HG02798 (cell line): Measurements from ENCODE around the gene FHIT.

ENCODE experiments used
- ATAC-seq: cut with Tn5 transposase; IDR thresholded peaks from one replicate; pipeline ENCODE4 v1.9.1; 2021; ENCODE audit warnings: mild to moderate bottlenecking; ENCODE audit not compliant: unreplicated experiment, poor library complexity

The FHIT gene

DNA sequence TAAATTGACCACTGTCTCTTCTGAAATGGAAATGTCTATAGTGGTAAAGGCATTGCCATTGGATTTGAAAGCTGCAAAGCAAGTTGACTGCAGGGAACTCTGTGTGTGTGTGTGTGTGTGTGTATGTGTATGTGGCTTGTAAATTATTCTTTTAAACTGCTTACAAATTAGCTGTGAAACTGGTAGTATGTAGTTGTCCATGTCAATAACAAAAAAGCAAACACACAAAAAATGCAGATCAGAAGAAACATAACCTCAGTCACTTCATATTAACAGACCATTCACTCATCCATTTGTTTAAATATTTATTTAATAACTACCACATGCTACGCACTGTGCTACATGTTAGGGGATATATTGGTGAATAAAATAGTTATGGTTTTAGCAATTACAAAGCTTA, 837.7 kb downstream of the FHIT start:
- ATAC-seq: no peak

- no peak for ATAC-seq
Observed at GRCh38 chr3:60403866-60404265, 847.4 kb downstream of the FHIT start.

GRCh38 chr3:60402931-60403330, 848.3 kb downstream of the FHIT start:
- ATAC-seq: no peak

DNA sequence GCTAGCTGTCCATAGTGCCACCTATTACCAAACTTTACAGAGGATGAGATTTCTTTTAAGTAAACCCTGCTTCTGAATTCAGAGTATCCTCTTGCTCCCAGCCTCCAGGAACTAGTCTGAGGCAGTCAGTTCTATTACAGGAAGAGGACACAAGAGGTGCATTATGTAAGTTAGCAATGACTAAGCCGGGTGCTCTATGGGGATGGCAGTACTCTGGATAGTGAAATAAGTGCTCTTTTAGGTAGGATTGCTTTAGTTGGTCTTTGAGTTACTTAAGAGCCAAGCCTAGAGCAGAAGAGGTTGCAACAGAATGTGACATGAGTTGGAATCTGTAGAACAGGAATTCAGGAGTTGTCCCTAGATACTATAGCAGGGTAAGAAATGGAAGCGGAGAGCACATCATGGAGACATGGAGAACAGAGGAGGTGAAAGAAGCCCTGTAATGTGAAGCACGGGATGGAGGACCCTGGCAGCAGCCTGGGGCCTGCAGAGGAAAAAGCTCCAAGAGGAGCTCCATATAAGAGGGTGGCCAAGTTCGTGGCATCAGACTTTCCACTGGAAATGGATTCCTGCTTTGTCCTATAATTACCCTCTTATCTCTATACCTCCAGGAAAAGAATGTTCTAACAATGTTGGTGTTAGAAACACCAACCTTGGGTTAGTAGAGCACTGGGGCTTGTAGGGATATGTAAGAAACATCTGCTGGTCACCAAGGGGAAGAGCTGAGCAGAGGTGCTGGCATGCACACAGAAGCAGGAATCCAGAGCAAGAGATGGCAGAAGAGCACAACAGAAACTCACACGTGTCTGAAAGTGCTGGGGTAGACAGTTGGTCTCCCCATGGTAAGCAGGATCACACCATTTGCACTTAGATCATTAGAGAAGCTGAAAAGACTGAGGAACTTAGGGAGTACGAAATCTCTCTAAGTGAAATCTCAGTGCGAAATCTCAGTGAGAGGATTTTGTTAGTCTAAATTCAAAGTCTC, 851.1 kb downstream of the FHIT start:
- ATAC-seq: no peak

- ATAC-seq: no peak
Observed at GRCh38 chr3:60399292-60399691, 852.0 kb downstream of the FHIT start.

- ATAC-seq: no peak
Observed at GRCh38 chr3:60395173-60395762, 856.0 kb downstream of the FHIT start.

DNA sequence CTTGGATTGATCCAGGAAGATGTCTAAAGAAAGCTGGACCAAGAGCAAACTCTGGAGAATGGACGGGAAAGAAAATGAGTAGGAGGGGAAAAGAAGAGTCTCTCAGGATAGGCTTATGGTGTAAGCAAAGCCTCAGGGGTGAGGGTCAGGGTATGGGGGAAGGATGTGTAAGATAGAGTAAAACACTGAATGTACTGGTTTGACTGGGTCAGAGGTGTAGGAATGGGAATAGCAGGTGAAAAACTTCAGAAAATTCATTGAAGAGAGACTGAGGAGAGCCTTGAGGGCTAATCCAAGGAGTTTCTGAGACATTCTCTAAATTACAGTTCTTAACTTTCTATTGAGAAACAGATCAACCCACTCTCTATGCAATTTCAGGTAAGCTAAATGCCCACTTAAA, 857.3 kb downstream of the FHIT start:
- no peak for ATAC-seq

GRCh38 chr3:60392501-60392900, 858.8 kb downstream of the FHIT start:
- ATAC-seq: no peak

DNA sequence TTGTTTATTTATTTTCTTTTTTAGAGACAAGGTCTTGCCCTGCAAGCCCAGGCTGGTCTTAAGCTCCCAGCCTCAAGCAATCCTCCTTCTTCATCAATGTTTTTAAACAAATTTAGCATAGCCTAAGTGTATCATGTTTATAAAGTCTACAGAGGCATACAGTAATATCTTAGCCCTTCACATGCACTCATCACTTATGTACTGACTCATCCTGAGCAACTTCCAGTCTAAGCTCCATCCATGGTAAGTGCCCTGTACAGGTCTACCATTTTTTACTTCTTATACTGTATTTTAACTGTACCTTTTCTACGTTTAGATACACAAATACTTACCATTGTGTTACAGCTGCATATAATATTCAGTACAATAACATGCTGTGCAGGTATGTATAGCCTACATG, 860.0 kb downstream of the FHIT start:
- ATAC-seq: no peak

GRCh38 chr3:60388731-60389130, 862.5 kb downstream of the FHIT start:
- no peak for ATAC-seq

DNA sequence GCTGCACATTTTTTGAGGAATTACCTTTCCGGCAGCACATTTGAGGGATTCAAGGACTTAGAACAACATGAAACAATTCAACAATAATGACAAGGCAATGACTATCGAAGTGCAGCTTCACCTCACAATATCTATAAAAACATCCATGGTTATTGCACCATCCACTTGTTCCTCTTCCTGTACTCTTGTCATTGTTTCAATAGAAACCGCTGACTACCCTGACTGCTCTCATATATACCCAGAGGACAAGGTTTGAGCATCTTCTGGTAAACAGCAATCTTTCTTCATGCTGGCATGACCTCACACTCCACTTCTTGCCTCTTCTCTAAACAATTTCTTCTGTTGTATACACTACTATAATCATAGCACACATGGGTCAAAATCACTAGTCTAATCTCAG, 864.9 kb downstream of the FHIT start:
- ATAC-seq: no peak

DNA sequence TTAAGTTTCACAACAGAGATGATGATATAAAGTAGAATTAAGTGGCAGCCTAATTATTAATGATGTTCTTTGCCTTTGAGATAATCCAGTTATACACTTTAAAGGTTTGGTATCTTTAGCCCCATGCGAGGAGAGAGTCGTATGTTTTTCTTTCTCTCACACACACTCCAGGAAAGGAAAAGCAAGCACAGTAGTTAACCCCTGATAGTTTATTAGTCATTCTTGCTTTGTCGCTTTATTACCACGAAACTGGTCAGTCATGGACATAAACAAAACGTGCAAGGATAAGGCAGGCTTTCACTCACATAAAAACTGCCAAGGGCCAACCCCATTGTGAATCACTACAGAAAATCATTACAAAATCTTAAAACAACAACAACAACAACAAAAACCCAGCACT, 866.9 kb downstream of the FHIT start:
- no peak for ATAC-seq

DNA sequence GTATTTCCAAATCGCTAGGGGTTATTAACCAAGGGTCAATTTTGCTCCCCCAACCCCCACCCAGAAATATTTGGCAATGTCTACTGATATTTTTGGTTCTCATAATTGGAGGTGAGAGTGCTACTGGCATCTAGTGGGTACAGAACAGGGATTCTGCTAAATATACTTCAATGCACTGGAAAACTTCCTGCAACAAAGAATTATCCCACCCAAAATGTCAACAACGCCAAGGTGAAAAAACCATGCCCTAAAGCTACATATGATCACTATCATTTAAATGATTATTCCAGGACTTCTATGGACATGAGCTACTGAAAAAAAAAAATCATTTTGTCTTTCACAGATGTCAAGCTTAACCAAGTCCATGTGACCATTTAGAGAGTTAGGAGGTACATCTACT, 867.9 kb downstream of the FHIT start:
- ATAC-seq: no peak

DNA sequence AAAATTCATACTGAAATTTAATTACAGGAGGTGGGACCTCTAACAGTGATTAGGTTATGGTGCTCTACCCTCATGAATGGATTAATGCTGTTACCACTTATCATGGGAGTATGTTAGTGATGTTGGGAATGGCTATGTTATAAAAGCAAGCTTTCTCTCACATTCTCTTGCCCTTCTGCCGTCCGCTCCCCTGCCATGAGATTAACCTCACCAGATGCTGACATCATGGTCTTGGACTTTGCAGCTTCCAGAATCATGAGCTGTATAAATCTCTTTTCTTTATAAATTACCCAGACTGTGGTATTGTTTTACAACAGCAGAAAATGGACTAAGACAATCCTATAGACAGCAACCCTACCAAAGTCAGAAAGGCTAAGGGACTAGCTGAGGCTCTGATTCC, 884.8 kb downstream of the FHIT start:
- ATAC-seq: no peak

DNA sequence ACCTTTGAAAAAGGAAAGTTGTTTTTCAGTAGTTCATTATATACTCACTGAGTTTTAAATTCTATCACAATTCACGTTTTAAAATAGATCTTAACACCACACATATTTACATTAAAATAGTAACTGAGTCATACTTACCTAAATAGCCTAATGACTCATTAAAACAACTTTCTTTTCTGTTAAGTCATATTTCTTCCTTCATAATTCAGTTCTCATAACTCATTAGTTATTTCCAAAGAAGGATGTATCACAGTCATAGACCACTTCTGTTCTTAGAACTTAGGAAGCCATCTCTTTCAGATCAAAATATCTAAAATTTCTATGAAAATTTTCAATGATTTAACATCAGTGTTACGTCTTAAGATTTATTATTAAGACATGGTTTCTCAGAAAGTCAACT, 885.9 kb downstream of the FHIT start:
- no peak for ATAC-seq

- no peak for ATAC-seq
Observed at GRCh38 chr3:60364475-60364874, 886.8 kb downstream of the FHIT start.

DNA sequence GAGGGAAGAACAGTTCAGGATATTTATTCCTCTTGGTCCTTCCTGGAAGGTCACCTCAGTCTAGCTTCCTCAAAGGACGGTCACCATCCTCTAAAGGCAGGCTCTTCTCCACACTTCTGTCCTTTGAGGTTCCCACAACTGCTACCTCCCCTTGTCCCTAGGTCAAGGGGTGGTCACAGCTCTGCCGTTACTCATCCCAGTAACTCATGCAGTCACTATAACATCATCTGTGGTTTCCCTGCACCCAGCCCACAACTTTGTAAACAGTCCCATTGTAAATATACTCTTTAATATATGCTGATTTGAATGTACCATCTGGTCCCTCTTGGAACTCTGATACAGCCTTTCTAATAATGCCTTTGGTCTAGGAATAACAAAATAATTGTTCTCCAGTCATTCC, 887.4 kb downstream of the FHIT start:
- ATAC-seq: no peak

- ATAC-seq: no peak
Observed at GRCh38 chr3:60355825-60356224, 895.4 kb downstream of the FHIT start.

- ATAC-seq: no peak
Observed at GRCh38 chr3:60351481-60351880, 899.8 kb downstream of the FHIT start.

GRCh38 chr3:60344340-60344739, 906.9 kb downstream of the FHIT start:
- ATAC-seq: no peak

DNA sequence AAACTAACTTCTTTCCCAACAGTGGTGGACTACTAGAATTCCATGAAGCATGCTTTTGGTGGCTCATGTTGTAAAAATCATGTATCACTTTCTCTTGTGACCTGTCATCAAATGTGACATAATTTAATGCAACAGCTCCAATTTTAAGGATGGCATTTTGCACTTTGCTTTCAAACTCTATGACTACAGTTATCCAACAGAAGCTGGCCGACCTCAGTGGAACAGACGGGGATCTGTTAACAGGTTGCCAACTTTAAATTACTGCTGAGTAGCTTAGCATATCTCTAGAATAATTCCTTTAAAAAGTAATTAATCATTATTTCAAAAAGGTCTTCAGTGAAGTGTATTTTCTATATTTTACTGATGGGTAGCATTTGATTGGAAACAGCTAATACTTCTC, 907.4 kb downstream of the FHIT start:
- no peak for ATAC-seq

GRCh38 chr3:60339304-60339703, 911.9 kb downstream of the FHIT start:
- ATAC-seq: no peak
